IMR-90 (cell line): ENCODE measurements around the gene GRM8. TPM values are rescaled to one million over a fixed set of nuclear protein-coding genes. Genes with fewer than 3 reads are reported as not detected.

Experiments
- ATAC-seq: fragments of 200-7000 bp; cut with Tn5 transposase; 2 replicates; pipeline ENCODE4 v1.9.1; 2020; ENCODE audit warnings: low read depth, mild to moderate bottlenecking, moderate library complexity
- BruUV-seq: library from RNA; stranded (reverse); fragments of 400-500 nt; replicated peaks from 2 replicates; lab custom pipeline; 2021; lab: Mats Ljungman, UMichigan
- CTCF ChIA-PET: fragments of 300-600 bp; formaldehyde crosslinking; extraction: SDS; loops from one replicate; lab custom pipeline; 2021; ENCODE audit warnings: antibody characterized with exemption; lab: Yijun Ruan, JAX
- POLR2A ChIA-PET: fragments of 300-600 bp; sonication (Branson Sonifier 250); formaldehyde crosslinking; loops from one replicate; lab custom pipeline; 2022; ENCODE audit warnings: antibody characterized with exemption; ENCODE audit not compliant: unreplicated experiment; lab: Charles Lee
- DNase-seq: peaks from one replicate; pipeline ENCODE4 v3.0.0; 2013
- H2AFZ ChIP-seq: replicated peaks from 2 replicates; pipeline ENCODE3; 2013; ENCODE audit warnings: low read length, mild to moderate bottlenecking; ENCODE audit not compliant: poor library complexity
- H2AK5ac ChIP-seq: 2 replicates; pipeline ENCODE4 v1.6.1; 2013; ENCODE audit warnings: low read depth, low read length, inconsistent platforms
- H2AK9ac ChIP-seq: replicated peaks from 2 replicates; pipeline ENCODE3; 2013; ENCODE audit warnings: mild to moderate bottlenecking, low read depth, low read length, moderate library complexity; ENCODE audit not compliant: poor library complexity
- H2BK120ac ChIP-seq: 2 replicates; pipeline ENCODE4 v1.6.1; 2013; ENCODE audit warnings: low read depth, low read length, inconsistent platforms
- H2BK15ac ChIP-seq: 3 replicates; pipeline ENCODE4 v1.6.1; 2013; ENCODE audit warnings: low read depth, low read length, inconsistent platforms
- H2BK20ac ChIP-seq: 2 replicates; pipeline ENCODE4 v1.6.1; 2013; ENCODE audit warnings: low read depth, mild to moderate bottlenecking, inconsistent platforms, low read length, moderate library complexity
- H2BK5ac ChIP-seq: 2 replicates; pipeline ENCODE4 v1.6.1; 2013; ENCODE audit warnings: mild to moderate bottlenecking, low read depth, low read length, inconsistent platforms; ENCODE audit not compliant: poor library complexity, severe bottlenecking
- H3K14ac ChIP-seq: replicated peaks from 2 replicates; pipeline ENCODE4 v1.6.1; 2013; ENCODE audit warnings: low read depth, low read length, inconsistent platforms
- H3K18ac ChIP-seq: 2 replicates; pipeline ENCODE4 v1.6.1; 2013; ENCODE audit warnings: low read depth, low read length, control low read depth
- H3K23ac ChIP-seq: 2 replicates; pipeline ENCODE4 v1.6.1; 2013; ENCODE audit warnings: low read depth, low read length, inconsistent platforms
- H3K27ac ChIP-seq: 2 replicates; pipeline ENCODE4 v1.5.1; 2013; ENCODE audit warnings: mild to moderate bottlenecking, control low read depth, low read length; ENCODE audit not compliant: insufficient read depth
- H3K27me3 ChIP-seq: 2 replicates; pipeline ENCODE4 v1.6.1; 2013; ENCODE audit warnings: low read length; ENCODE audit not compliant: control insufficient read depth, insufficient read depth
- H3K36me3 ChIP-seq: 2 replicates; pipeline ENCODE4 v1.6.1; 2013; ENCODE audit warnings: low read length, mixed read lengths; ENCODE audit not compliant: control insufficient read depth, insufficient read depth
- H3K4ac ChIP-seq: 2 replicates; pipeline ENCODE4 v1.6.1; 2013; ENCODE audit warnings: low read depth, low read length, inconsistent platforms
- H3K4me1 ChIP-seq: 2 replicates; pipeline ENCODE4 v1.6.1; 2013; ENCODE audit warnings: low read length, mixed read lengths; ENCODE audit not compliant: control insufficient read depth, insufficient read depth
- H3K4me2 ChIP-seq: 2 replicates; pipeline ENCODE4 v1.6.1; 2013; ENCODE audit warnings: low read depth, mild to moderate bottlenecking, control low read depth, low read length, moderate library complexity
- H3K4me3 ChIP-seq: 2 replicates; pipeline ENCODE4 v1.5.1; 2013; ENCODE audit warnings: low read depth, mild to moderate bottlenecking, control low read depth, low read length, moderate library complexity; ENCODE audit not compliant: insufficient read depth
- H3K56ac ChIP-seq: 2 replicates; pipeline ENCODE4 v1.6.1; 2013; ENCODE audit warnings: low read length, inconsistent platforms; ENCODE audit not compliant: insufficient read depth; ENCODE audit errors: extremely low read depth
- H3K79me1 ChIP-seq, 2 experiments: 2 replicates each; pipeline ENCODE4 v1.6.1; 2013; ENCODE audit warnings: low read length in 2 of 2, inconsistent platforms in 1 of 2, low read depth in 1 of 2
- H3K9ac ChIP-seq: 2 replicates; pipeline ENCODE4 v1.6.1; 2013; ENCODE audit warnings: low read depth, low read length, control low read depth
- H3K9me1 ChIP-seq: 2 replicates; pipeline ENCODE4 v1.6.1; 2013; ENCODE audit warnings: low read length, inconsistent platforms; ENCODE audit not compliant: insufficient read depth
- H3K9me3 ChIP-seq: 2 replicates; pipeline ENCODE4 v1.6.1; 2013; ENCODE audit warnings: low read length; ENCODE audit not compliant: control insufficient read depth, insufficient read depth
- H4K20me1 ChIP-seq: 2 replicates; pipeline ENCODE4 v1.6.1; 2013; ENCODE audit warnings: low read length, inconsistent platforms; ENCODE audit not compliant: insufficient read depth
- H4K5ac ChIP-seq: 2 replicates; pipeline ENCODE4 v1.6.1; 2013; ENCODE audit warnings: mild to moderate bottlenecking, low read depth, low read length, control low read depth
- H4K8ac ChIP-seq, 2 experiments: 2 replicates each; pipeline ENCODE4 v1.6.1; 2013; ENCODE audit warnings: low read depth in 2 of 2, low read length in 2 of 2, control low read depth in 1 of 2, inconsistent platforms in 1 of 2
- H4K91ac ChIP-seq: 2 replicates; pipeline ENCODE4 v1.6.1; 2013; ENCODE audit warnings: low read depth, low read length, inconsistent platforms; ENCODE audit not compliant: insufficient read depth
- MAFK ChIP-seq: IDR thresholded peaks from 2 replicates; pipeline ENCODE4 v1.6.1; 2012; ENCODE audit warnings: low read depth, low read length, improper control_type of control experiment
- NFE2L2 ChIP-seq: fragments of 150-350 bp; IDR thresholded peaks from 2 replicates; pipeline ENCODE4 v1.6.1; 2016; ENCODE audit warnings: low read depth, mild to moderate bottlenecking, low read length
- POLR2A ChIP-seq: IDR thresholded peaks from 2 replicates; pipeline ENCODE4 v1.6.1; 2012; ENCODE audit warnings: mild to moderate bottlenecking, low read depth, low read length
- RAD21 ChIP-seq: IDR thresholded peaks from 2 replicates; pipeline ENCODE4 v1.6.1; 2012; ENCODE audit warnings: low read length, improper control_type of control experiment
- WGBS, 2 experiments: methylation state at CpG; one replicate each; pipeline versions ENCODE4 v1.1.5 to v1.1.7; 2013; ENCODE audit warnings: missing lambda C conversion rate in 2 of 2; ENCODE audit not compliant: insufficient read length in 1 of 2; ENCODE audit errors: extremely low coverage in 2 of 2; 5-methylcytosine and 5-hydroxymethylcytosine counted together
- dilution Hi-C: fragments of 300-500 bp; cut with HindIII; formaldehyde crosslinking; loops from one replicate; pipeline ENCODE4 v1.14.3; 2018; ENCODE audit warnings: low sequenced_read_pairs; ENCODE audit not compliant: unreplicated experiment
- in situ Hi-C: fragments of 300-500 bp; cut with MboI; formaldehyde crosslinking; loops from 3 replicates; pipeline ENCODE4 v1.14.3; 2019; ENCODE audit warnings: low sequenced_read_pairs, inconsistent platforms, mixed read lengths
- intact Hi-C: fragments of 100-400 bp; cut with micrococcal nuclease; formaldehyde crosslinking; loops from 2 replicates; pipeline ENCODE4 v1.10.0; 2022
- polyA plus RNA-seq, 3 experiments: library from polyadenylated mRNA; depleted of rRNA; stranded (reverse); fragments of >200 nt; gene quantifications; 2 replicates each; pipeline ENCODE4 v1.2.3, GENCODE V29; 2012; ENCODE audit warnings: low replicate concordance in 1 of 3
- total RNA-seq: library from RNA; depleted of rRNA; stranded (reverse); fragments of >200 nt; gene quantifications from 2 replicates; pipeline ENCODE4 v1.2.3, GENCODE V29; 2012
- TF ChIP-seq, protein P1 (sequence below): fragments of 150-350 bp; IDR thresholded peaks from 2 replicates; pipeline ENCODE4 v1.6.1; 2016; ENCODE audit warnings: low read depth, mild to moderate bottlenecking, low read length, moderate library complexity, borderline replicate concordance
- TF ChIP-seq, protein P2 (sequence below): conservative IDR thresholded peaks from 2 replicates; pipeline ENCODE4 v1.5.1; 2012; ENCODE audit warnings: mild to moderate bottlenecking, low read depth, low read length, improper control_type of control experiment
- TF ChIP-seq, protein P3 (sequence below): fragments of 150-350 bp; IDR thresholded peaks from 2 replicates; pipeline ENCODE4 v1.6.1; 2017; ENCODE audit warnings: mild to moderate bottlenecking, antibody characterized with exemption, low read length, low read depth

The GRM8 gene
- total and polyA plus RNA-seq, 2 of the 4 experiments (the other 2 are of a cell fraction), result not detected

DNA sequence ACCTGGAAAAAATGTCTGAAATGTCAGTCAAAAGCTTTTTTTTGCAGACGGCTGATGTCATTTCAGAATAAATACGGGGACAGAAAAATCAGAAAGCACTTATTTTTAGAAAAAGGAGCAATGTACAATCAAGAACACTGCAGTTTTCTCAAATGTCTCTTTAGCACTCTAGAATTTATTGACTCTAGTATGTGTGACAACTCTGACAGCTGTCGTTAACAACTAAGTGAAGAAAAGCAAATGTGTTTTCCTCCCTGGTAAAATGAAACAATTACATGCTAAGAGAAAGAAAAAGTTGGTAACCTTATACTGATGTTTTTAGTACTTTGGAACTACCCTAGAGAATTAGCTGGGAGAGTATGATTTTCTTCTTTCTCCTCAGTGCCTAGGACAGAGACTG, 497.4 kb downstream of the GRM8 start:
- Histone ChIP-seq H3K14ac (no peak overlapping the region), H3K9ac (no peak overlapping the region), H3K23ac (no peak overlapping the region), H3K36me3 (no peaks in the 10 kb centered on the region), H4K8ac (no peak overlapping the region), H2AK9ac (no peak overlapping the region), H2BK15ac (no peak overlapping the region), H2BK5ac (no peak overlapping the region), H3K56ac (no peak overlapping the region), H2AK5ac (no peak overlapping the region), H3K27ac (no peak overlapping the region), H2BK20ac (no peak overlapping the region), H3K9me3 (no peaks in the 10 kb centered on the region), H3K79me1 (no peaks in the 10 kb centered on the region), H3K4me3 (no peak overlapping the region), H3K4me2 (no peak overlapping the region), H4K20me1 (no peaks in the 10 kb centered on the region), H4K91ac (no peak overlapping the region), H3K4ac (no peak overlapping the region), H4K5ac (no peak overlapping the region), H3K4me1 (no peaks in the 10 kb centered on the region), H3K18ac (no peak overlapping the region), H3K9me1 (no peaks in the 10 kb centered on the region), H3K27me3 (no peaks in the 10 kb centered on the region), H2AFZ (no peak overlapping the region), H2BK120ac (no peak overlapping the region)
- no CpG with 5 or more reads among the region's 3 CpGs for WGBS, 2 experiments
- ChIA-PET CTCF (no interaction called here), POLR2A (no interaction called here)
- intact Hi-C loops (no loop called here), in situ Hi-C loops (no loop called here), dilution Hi-C loops (no loop called here)
- no TSS peak for BruUV-seq
- TF ChIP-seq, protein P1, sequence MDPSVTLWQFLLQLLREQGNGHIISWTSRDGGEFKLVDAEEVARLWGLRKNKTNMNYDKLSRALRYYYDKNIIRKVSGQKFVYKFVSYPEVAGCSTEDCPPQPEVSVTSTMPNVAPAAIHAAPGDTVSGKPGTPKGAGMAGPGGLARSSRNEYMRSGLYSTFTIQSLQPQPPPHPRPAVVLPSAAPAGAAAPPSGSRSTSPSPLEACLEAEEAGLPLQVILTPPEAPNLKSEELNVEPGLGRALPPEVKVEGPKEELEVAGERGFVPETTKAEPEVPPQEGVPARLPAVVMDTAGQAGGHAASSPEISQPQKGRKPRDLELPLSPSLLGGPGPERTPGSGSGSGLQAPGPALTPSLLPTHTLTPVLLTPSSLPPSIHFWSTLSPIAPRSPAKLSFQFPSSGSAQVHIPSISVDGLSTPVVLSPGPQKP, result no peak
- TF ChIP-seq RAD21 (no peak), POLR2A (no peak), MAFK (no peak), NFE2L2 (no peak)
- TF ChIP-seq, protein P2, sequence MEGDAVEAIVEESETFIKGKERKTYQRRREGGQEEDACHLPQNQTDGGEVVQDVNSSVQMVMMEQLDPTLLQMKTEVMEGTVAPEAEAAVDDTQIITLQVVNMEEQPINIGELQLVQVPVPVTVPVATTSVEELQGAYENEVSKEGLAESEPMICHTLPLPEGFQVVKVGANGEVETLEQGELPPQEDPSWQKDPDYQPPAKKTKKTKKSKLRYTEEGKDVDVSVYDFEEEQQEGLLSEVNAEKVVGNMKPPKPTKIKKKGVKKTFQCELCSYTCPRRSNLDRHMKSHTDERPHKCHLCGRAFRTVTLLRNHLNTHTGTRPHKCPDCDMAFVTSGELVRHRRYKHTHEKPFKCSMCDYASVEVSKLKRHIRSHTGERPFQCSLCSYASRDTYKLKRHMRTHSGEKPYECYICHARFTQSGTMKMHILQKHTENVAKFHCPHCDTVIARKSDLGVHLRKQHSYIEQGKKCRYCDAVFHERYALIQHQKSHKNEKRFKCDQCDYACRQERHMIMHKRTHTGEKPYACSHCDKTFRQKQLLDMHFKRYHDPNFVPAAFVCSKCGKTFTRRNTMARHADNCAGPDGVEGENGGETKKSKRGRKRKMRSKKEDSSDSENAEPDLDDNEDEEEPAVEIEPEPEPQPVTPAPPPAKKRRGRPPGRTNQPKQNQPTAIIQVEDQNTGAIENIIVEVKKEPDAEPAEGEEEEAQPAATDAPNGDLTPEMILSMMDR, result no peak
- TF ChIP-seq, protein P3, sequence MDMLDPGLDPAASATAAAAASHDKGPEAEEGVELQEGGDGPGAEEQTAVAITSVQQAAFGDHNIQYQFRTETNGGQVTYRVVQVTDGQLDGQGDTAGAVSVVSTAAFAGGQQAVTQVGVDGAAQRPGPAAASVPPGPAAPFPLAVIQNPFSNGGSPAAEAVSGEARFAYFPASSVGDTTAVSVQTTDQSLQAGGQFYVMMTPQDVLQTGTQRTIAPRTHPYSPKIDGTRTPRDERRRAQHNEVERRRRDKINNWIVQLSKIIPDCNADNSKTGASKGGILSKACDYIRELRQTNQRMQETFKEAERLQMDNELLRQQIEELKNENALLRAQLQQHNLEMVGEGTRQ, result no peak
- no peak for ATAC-seq
- no peak for DNase-seq
